Measurements from ENCODE around the gene LRRK1.

DNA sequence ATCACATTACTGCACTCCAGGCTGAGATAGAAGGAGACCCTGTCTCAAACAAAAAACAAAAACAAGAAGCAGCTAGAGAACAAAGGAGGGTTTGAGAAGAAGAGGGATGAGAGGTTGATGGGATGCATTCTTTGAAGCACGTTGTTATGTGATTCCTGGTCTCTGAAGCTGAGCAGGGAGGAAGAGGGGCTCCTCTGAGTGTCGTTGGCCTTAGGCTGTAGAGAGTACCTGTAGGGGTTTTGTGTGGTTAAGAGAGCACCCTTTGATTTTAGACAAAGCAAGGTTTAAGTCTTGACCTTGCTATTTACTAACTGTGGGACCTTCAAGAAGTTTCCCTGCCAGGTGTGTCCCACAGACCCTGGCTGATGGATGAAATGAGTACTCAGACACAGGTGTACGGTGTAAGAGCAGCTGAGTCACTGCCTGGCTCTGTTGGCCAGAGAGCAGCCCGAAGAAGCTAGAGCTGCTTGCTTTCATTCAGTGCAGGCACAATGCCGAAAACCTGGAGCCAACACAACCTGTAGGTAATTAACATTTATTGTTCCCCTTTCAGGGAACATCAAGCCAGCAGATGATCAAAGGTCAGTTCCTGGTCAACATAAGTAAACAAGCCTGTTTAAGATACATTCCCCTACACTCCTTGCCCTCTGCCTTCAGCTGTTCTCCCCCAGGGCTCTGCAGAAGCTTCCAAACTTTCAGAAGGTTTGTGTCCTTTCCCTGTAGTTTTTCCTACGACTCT is 67.2 kb downstream of the LRRK1 start:
- TF ChIP-seq MAX (CRISPR knock-in tag; IDR thresholded peaks at IDR 0.05) (no peak), CBFB (CRISPR knock-in tag; IDR thresholded peaks at IDR 0.05; ENCODE audit: low read depth) (no peak), CREB1 (CRISPR knock-in tag; IDR thresholded peaks at IDR 0.05) (no peak)
- TF ChIP-seq, protein P1, sequence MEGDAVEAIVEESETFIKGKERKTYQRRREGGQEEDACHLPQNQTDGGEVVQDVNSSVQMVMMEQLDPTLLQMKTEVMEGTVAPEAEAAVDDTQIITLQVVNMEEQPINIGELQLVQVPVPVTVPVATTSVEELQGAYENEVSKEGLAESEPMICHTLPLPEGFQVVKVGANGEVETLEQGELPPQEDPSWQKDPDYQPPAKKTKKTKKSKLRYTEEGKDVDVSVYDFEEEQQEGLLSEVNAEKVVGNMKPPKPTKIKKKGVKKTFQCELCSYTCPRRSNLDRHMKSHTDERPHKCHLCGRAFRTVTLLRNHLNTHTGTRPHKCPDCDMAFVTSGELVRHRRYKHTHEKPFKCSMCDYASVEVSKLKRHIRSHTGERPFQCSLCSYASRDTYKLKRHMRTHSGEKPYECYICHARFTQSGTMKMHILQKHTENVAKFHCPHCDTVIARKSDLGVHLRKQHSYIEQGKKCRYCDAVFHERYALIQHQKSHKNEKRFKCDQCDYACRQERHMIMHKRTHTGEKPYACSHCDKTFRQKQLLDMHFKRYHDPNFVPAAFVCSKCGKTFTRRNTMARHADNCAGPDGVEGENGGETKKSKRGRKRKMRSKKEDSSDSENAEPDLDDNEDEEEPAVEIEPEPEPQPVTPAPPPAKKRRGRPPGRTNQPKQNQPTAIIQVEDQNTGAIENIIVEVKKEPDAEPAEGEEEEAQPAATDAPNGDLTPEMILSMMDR (IDR thresholded peaks at IDR 0.05) = no peak
- TF ChIP-seq, protein P2, sequence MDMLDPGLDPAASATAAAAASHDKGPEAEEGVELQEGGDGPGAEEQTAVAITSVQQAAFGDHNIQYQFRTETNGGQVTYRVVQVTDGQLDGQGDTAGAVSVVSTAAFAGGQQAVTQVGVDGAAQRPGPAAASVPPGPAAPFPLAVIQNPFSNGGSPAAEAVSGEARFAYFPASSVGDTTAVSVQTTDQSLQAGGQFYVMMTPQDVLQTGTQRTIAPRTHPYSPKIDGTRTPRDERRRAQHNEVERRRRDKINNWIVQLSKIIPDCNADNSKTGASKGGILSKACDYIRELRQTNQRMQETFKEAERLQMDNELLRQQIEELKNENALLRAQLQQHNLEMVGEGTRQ (CRISPR knock-in tag; IDR thresholded peaks at IDR 0.05) = no peak

Data from WTC11 (cell line).